Prostate gland (tissue), 2 donors: ENCODE measurements around the gene MDH1.

Experiments
- POLR2A ChIP-seq: fragments of 450-650 bp; IDR thresholded peaks from one replicate; pipeline ENCODE4 v1.6.1; 2016; ENCODE audit warnings: antibody characterized with exemption, mild to moderate bottlenecking
- POLR2AphosphoS5 ChIP-seq: sonication (generic); formaldehyde crosslinking; IDR thresholded peaks from one replicate; pipeline ENCODE4 v1.6.1; 2017; ENCODE audit warnings: antibody characterized with exemption
- TF ChIP-seq, protein P1 (sequence below), 4 experiments: fragments of 200-600 bp in 2 of 4; fragments of 450-650 bp in 2 of 4; sonication (generic) in 2 of 4; IDR thresholded peaks; 1 replicate in 3 of 4; 2 replicates in 1 of 4; pipeline ENCODE4 v1.5.1; 2016 to 2019; ENCODE audit warnings: antibody characterized with exemption in 4 of 4, mild to moderate bottlenecking in 2 of 4, moderate library complexity in 2 of 4

DNA sequence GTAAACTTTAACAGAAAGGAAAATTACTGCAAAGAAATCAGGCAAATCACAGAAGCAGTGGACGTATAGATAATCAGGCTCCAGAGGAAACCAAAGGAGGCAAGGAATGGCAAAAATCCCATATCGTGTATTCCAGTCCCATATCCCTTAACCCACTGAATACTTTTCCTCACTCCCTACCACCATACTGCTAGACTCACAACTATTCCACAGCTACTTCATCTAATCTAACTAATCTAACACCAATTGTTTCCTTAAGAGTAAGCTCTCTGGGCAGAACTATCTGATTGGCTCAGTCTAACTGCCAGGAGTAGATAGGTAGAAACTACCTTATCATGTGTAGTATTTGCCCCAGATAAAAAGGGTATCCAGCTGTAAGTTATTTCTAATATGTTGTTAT is 16.8 kb upstream of the MDH1 start:
- TF ChIP-seq, protein P1, sequence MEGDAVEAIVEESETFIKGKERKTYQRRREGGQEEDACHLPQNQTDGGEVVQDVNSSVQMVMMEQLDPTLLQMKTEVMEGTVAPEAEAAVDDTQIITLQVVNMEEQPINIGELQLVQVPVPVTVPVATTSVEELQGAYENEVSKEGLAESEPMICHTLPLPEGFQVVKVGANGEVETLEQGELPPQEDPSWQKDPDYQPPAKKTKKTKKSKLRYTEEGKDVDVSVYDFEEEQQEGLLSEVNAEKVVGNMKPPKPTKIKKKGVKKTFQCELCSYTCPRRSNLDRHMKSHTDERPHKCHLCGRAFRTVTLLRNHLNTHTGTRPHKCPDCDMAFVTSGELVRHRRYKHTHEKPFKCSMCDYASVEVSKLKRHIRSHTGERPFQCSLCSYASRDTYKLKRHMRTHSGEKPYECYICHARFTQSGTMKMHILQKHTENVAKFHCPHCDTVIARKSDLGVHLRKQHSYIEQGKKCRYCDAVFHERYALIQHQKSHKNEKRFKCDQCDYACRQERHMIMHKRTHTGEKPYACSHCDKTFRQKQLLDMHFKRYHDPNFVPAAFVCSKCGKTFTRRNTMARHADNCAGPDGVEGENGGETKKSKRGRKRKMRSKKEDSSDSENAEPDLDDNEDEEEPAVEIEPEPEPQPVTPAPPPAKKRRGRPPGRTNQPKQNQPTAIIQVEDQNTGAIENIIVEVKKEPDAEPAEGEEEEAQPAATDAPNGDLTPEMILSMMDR (IDR thresholded peaks at IDR 0.05): no peak
- TF ChIP-seq POLR2AphosphoS5 (no peak), POLR2A (no peak)
